SK-N-SH treated with all-trans-retinoic acid at 6 μM for 48 hours (cell line): ENCODE data around the gene MATR3.
"Not testable (repeated sequence)": the region's sequence is repeated elsewhere in the genome, so short reads cannot be mapped to it uniquely, and the experiment has no call there.

ENCODE experiments used
- ATAC-seq: fragments of 200-7000 bp; cut with Tn5 transposase; 3 replicates; pipeline ENCODE4 v1.9.1; 2020; ENCODE audit warnings: mild to moderate bottlenecking, moderate library complexity
- ARNTL ChIP-seq: fragments of 450-650 bp; formaldehyde crosslinking; IDR thresholded peaks from 2 replicates; pipeline ENCODE4 v1.5.0; 2020; ENCODE audit warnings: low read depth, mild to moderate bottlenecking, moderate library complexity, borderline replicate concordance
- BACH2 ChIP-seq: fragments of 250-450 bp; sonication (Bioruptor Pico); IDR thresholded peaks from 2 replicates; pipeline ENCODE4 v1.9.0; 2021; ENCODE audit warnings: mild to moderate bottlenecking, borderline replicate concordance
- CSDC2 ChIP-seq: fragments of 250-450 bp; sonication (Bioruptor Pico); IDR thresholded peaks from 2 replicates; pipeline ENCODE4 v1.5.0; 2020; ENCODE audit warnings: mild to moderate bottlenecking, moderate library complexity
- CSRNP3 ChIP-seq: fragments of 250-450 bp; sonication (Bioruptor Pico); IDR thresholded peaks from 2 replicates; pipeline ENCODE4 v1.5.1; 2021; ENCODE audit warnings: mild to moderate bottlenecking, moderate library complexity
- ESRRG ChIP-seq: fragments of 250-450 bp; sonication (Bioruptor Pico); IDR thresholded peaks from 2 replicates; pipeline ENCODE4 v1.6.1; 2021; ENCODE audit warnings: mild to moderate bottlenecking
- GLIS3 ChIP-seq: fragments of 250-450 bp; sonication (Bioruptor Pico); IDR thresholded peaks from 2 replicates; pipeline ENCODE4 v1.5.0; 2020; ENCODE audit warnings: mild to moderate bottlenecking, moderate library complexity
- ISL1 ChIP-seq: fragments of 250-450 bp; sonication (Bioruptor Pico); IDR thresholded peaks from 2 replicates; pipeline ENCODE4 v2.1.2; 2022; ENCODE audit warnings: mild to moderate bottlenecking, moderate library complexity
- POU6F1 ChIP-seq: fragments of 250-450 bp; sonication (Bioruptor Pico); IDR thresholded peaks from 2 replicates; pipeline ENCODE4 v1.8.0; 2021; ENCODE audit warnings: low read depth, mild to moderate bottlenecking, moderate library complexity, borderline replicate concordance
- PPARA ChIP-seq: fragments of 250-450 bp; sonication (Bioruptor Pico); IDR thresholded peaks from 2 replicates; pipeline ENCODE4 v1.5.0; 2020; ENCODE audit warnings: mild to moderate bottlenecking, borderline replicate concordance
- RARB ChIP-seq: fragments of 250-450 bp; sonication (Bioruptor Pico); IDR thresholded peaks from 2 replicates; pipeline ENCODE4 v1.8.0; 2021; ENCODE audit warnings: mild to moderate bottlenecking, moderate library complexity
- SNAI2 ChIP-seq: fragments of 250-450 bp; sonication (Bioruptor Pico); IDR thresholded peaks from 2 replicates; pipeline ENCODE4 v1.5.0; 2020; ENCODE audit warnings: mild to moderate bottlenecking, moderate library complexity
- TCF4 ChIP-seq: fragments of 250-450 bp; sonication (Bioruptor Pico); IDR thresholded peaks from 2 replicates; pipeline ENCODE4 v1.8.0; 2021; ENCODE audit warnings: mild to moderate bottlenecking, moderate library complexity, borderline replicate concordance
- TOX ChIP-seq: fragments of 250-450 bp; sonication (Bioruptor Pico); IDR thresholded peaks from 2 replicates; pipeline ENCODE4 v1.8.0; 2021; ENCODE audit warnings: mild to moderate bottlenecking, moderate library complexity, borderline replicate concordance
- ZFP3 ChIP-seq: fragments of 250-450 bp; sonication (Bioruptor Pico); IDR thresholded peaks from 2 replicates; pipeline ENCODE4 v1.5.0; 2020; ENCODE audit warnings: mild to moderate bottlenecking, moderate library complexity
- ZFP30 ChIP-seq: fragments of 450-650 bp; formaldehyde crosslinking; IDR thresholded peaks from 2 replicates; pipeline ENCODE4 v1.5.0; 2022; ENCODE audit warnings: mild to moderate bottlenecking, moderate library complexity
- ZNF565 ChIP-seq: fragments of 450-650 bp; formaldehyde crosslinking; conservative IDR thresholded peaks from 2 replicates; pipeline ENCODE4 v1.5.0; 2020; ENCODE audit warnings: low read depth, mild to moderate bottlenecking, moderate library complexity
- ZNF70 ChIP-seq: fragments of 450-650 bp; formaldehyde crosslinking; IDR thresholded peaks from 2 replicates; pipeline ENCODE4 v1.5.0; 2020; ENCODE audit warnings: mild to moderate bottlenecking, moderate library complexity
- ZNF8 ChIP-seq: fragments of 450-650 bp; formaldehyde crosslinking; IDR thresholded peaks from 2 replicates; pipeline ENCODE4 v1.5.0; 2020; ENCODE audit warnings: mild to moderate bottlenecking, moderate library complexity
- TF ChIP-seq, protein P1 (sequence below): fragments of 250-450 bp; sonication (Bioruptor Pico); IDR thresholded peaks from 2 replicates; pipeline ENCODE4 v1.8.0; 2020; ENCODE audit warnings: mild to moderate bottlenecking, moderate library complexity, borderline replicate concordance
- TF ChIP-seq, protein P2 (sequence below): fragments of 250-450 bp; sonication (Bioruptor Pico); IDR thresholded peaks from 2 replicates; pipeline ENCODE4 v1.5.1; 2020; ENCODE audit warnings: low read depth, mild to moderate bottlenecking, moderate library complexity

The MATR3 gene

DNA sequence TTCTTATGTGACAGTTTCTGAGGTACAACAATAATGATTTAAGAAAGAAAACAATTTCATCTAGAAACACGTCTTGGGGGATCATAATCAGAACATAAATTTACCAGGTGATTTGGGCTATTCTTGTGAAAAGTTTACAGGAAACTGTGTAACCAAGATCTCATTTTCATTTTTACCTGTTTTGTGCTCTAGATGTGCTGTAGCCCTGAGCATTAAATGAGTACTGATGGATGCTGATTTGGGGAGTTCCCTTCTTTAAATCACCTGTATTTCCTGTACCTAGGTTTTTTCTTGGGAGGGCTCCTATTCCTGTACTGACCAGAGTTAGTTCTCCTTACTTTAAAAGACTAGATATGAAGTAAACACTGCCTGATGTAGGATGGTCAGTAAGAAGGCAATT, 12.7 kb downstream of the MATR3 start (continued):
- TF ChIP-seq, protein P1, sequence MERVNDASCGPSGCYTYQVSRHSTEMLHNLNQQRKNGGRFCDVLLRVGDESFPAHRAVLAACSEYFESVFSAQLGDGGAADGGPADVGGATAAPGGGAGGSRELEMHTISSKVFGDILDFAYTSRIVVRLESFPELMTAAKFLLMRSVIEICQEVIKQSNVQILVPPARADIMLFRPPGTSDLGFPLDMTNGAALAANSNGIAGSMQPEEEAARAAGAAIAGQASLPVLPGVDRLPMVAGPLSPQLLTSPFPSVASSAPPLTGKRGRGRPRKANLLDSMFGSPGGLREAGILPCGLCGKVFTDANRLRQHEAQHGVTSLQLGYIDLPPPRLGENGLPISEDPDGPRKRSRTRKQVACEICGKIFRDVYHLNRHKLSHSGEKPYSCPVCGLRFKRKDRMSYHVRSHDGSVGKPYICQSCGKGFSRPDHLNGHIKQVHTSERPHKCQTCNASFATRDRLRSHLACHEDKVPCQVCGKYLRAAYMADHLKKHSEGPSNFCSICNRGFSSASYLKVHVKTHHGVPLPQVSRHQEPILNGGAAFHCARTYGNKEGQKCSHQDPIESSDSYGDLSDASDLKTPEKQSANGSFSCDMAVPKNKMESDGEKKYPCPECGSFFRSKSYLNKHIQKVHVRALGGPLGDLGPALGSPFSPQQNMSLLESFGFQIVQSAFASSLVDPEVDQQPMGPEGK (CRISPR knock-in tag): no peak
- TF ChIP-seq POU6F1 (no peak), TOX (CRISPR knock-in tag) (no peak), ISL1 (no peak), ZNF70 (CRISPR knock-in tag) (no peak)

- TF ChIP-seq BACH2: no peak
- TF ChIP-seq ZFP3: no peak
- no peak for TF ChIP-seq TOX (CRISPR knock-in tag)
- TF ChIP-seq ZNF8 (CRISPR knock-in tag): no peak
- TF ChIP-seq, protein P2, sequence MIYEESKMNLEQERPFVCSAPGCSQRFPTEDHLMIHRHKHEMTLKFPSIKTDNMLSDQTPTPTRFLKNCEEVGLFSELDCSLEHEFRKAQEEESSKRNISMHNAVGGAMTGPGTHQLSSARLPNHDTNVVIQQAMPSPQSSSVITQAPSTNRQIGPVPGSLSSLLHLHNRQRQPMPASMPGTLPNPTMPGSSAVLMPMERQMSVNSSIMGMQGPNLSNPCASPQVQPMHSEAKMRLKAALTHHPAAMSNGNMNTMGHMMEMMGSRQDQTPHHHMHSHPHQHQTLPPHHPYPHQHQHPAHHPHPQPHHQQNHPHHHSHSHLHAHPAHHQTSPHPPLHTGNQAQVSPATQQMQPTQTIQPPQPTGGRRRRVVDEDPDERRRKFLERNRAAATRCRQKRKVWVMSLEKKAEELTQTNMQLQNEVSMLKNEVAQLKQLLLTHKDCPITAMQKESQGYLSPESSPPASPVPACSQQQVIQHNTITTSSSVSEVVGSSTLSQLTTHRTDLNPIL (CRISPR knock-in tag): no peak
- TF ChIP-seq RARB (CRISPR knock-in tag): no peak
- no peak for TF ChIP-seq GLIS3
- TF ChIP-seq PPARA (CRISPR knock-in tag): no peak
- no peak for TF ChIP-seq ZNF70 (CRISPR knock-in tag)
- no peak for TF ChIP-seq CSRNP3
- TF ChIP-seq, protein P1 (CRISPR knock-in tag): no peak
- TF ChIP-seq ISL1: no peak
- TF ChIP-seq ESRRG: no peak
- TF ChIP-seq ARNTL (CRISPR knock-in tag): no peak
- TF ChIP-seq CSDC2 (CRISPR knock-in tag): no peak
- TF ChIP-seq, all 23 proteins: peak for 0
- ATAC-seq: no peak
Measured at GRCh38 chr5:139306628-139307379, 13.3 kb downstream of the MATR3 start.

DNA sequence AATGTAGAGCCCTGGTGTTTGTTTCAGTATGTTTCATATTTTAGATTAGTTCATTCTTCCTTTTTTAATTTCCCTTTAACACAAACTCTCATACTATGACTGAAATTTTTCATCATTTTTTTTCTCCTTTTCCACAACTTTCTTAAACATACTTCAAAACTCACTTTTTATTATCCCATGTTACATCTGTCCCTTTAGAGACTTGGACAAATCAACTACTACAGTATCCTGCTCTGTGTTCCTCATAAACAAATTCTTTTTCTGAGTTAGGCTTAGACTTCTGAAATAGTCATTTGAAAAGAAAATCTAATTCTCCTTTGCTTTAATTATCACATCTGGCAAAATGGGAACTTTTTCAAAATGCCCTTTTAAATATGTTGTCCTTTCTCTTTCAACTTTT, 15.3 kb downstream of the MATR3 start:
- TF ChIP-seq CSRNP3: no peak
- TF ChIP-seq ZNF8 (CRISPR knock-in tag): no peak
- TF ChIP-seq ARNTL (CRISPR knock-in tag): no peak
- no peak for TF ChIP-seq CSDC2 (CRISPR knock-in tag)
- TF ChIP-seq SNAI2 (CRISPR knock-in tag): no peak
- TF ChIP-seq, protein P1 (CRISPR knock-in tag): no peak
- TF ChIP-seq, protein P2 (CRISPR knock-in tag): no peak
- TF ChIP-seq ISL1: no peak
- TF ChIP-seq ZFP30: no peak
- TF ChIP-seq TCF4 (CRISPR knock-in tag): no peak
- TF ChIP-seq PPARA (CRISPR knock-in tag): no peak
- TF ChIP-seq ZNF565 (CRISPR knock-in tag): no peak
- TF ChIP-seq POU6F1: no peak
- TF ChIP-seq, all 23 proteins: peak for 0

DNA sequence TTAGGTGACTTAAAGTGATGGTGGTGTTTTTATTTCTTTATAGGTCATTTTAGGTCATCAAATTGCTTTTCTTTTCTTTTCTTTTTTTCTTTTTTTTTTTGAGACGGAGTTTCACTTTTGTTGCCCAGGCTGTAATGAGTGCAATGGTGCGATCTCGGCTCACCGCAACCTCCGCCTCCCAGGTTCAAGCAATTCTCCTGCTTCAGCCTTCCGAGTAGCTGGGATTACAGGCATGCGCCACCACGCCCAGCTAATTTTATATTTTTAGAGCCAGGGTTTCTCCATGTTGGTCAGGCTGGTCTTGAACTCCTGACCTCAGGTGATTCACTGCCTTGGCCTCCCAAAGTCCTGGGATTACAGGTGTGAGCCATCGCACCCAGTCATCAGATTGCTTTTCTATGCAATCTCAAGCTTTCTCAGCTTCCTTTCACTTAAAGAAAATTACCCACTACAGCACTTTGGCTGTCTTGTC, 17.2 kb downstream of the MATR3 start:
- not testable (repeated sequence) for ATAC-seq

More for the DNA sequence above, 15.3 kb downstream of the MATR3 start:
- no peak for ATAC-seq
